Prostate gland (tissue), 2 donors: ENCODE results near the gene ERC2.

Experiments
- POLR2A ChIP-seq: fragments of 450-650 bp; IDR thresholded peaks from one replicate; pipeline ENCODE4 v1.6.1; 2016; ENCODE audit warnings: antibody characterized with exemption, mild to moderate bottlenecking
- TF ChIP-seq, protein P1 (sequence below), 4 experiments: fragments of 200-600 bp in 2 of 4; fragments of 450-650 bp in 2 of 4; sonication (generic) in 2 of 4; IDR thresholded peaks; 1 replicate in 3 of 4; 2 replicates in 1 of 4; pipeline ENCODE4 v1.5.1; 2016 to 2019; ENCODE audit warnings: antibody characterized with exemption in 4 of 4, mild to moderate bottlenecking in 2 of 4, moderate library complexity in 2 of 4

DNA sequence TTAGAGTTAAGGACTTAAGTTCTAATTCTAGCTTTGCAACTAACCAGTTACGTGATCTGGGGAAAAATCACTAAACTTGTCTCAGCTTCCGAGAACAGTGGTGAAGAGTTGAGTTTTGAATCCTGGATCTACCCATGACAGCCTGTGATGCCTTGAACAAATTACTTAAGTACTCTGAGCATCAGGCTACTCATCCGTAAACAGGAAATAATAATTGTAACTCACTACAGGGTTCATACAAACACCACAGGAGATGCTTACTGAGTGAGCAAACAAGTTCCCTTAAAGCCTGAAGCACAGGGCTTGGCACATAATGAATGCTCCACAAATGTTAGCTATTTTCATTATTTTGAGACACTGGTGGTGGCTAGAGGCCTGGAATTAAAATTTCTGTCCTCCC is 158.8 kb downstream of the ERC2 start:
- no peak for TF ChIP-seq POLR2A
- TF ChIP-seq, protein P1, sequence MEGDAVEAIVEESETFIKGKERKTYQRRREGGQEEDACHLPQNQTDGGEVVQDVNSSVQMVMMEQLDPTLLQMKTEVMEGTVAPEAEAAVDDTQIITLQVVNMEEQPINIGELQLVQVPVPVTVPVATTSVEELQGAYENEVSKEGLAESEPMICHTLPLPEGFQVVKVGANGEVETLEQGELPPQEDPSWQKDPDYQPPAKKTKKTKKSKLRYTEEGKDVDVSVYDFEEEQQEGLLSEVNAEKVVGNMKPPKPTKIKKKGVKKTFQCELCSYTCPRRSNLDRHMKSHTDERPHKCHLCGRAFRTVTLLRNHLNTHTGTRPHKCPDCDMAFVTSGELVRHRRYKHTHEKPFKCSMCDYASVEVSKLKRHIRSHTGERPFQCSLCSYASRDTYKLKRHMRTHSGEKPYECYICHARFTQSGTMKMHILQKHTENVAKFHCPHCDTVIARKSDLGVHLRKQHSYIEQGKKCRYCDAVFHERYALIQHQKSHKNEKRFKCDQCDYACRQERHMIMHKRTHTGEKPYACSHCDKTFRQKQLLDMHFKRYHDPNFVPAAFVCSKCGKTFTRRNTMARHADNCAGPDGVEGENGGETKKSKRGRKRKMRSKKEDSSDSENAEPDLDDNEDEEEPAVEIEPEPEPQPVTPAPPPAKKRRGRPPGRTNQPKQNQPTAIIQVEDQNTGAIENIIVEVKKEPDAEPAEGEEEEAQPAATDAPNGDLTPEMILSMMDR (IDR thresholded peaks at IDR 0.05): no peak
